HL-60/S4 treated with phorbol 12-myristate 13-acetate at 8.2 ng/mL for 4 days and 3 days (cell line): ENCODE measurements around the gene ACVR1.
"Not testable (repeated sequence)": the region's sequence is repeated elsewhere in the genome, so short reads cannot be mapped to it uniquely, and the experiment has no call there.

Source experiments
- in situ Hi-C: fragments of 300-500 bp; cut with MboI; formaldehyde crosslinking; loops from 2 replicates; pipeline ENCODE4 v1.15.0; 2022; ENCODE audit warnings: low sequenced_read_pairs

Gene ACVR1

DNA sequence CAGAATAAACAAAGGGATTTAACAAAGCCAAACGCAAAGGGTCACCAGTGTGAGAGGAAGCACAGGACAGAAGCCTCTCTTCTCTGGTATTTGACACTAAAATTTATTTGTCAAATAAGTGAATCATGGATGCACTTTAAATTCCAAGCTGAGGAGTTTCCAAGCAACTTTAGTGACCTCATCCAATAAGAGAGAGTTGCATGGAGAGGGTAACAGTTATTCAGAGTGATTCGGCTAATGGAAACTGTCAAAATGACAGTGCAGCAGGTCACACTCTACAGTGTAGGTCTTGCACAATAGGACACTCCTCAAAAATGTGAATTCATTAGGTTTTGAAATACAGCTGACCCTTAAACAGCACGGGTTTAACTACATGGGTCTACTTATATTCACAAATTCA lies 143.5 kb downstream of the ACVR1 start:
- in situ Hi-C loops = no loop called here

DNA sequence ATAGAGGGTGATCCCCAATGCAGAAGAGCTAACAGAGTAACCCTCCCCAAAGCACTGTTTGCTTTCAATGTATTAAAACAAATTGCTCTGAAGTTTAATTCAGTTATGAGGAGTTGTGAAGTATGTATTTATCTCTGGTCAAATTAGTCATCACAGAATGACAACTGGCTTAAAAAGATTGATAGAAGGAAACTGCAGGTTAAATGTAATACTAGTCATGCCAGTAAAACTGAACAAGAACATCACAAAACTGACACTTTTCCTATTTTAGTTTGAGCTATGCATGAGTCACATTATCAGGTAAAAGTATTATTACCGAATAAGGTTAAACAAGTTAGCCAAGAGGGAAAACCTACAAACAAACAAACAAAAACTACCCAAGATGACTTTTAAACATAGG lies 148.4 kb downstream of the ACVR1 start:
- in situ Hi-C loops = no loop called here

DNA sequence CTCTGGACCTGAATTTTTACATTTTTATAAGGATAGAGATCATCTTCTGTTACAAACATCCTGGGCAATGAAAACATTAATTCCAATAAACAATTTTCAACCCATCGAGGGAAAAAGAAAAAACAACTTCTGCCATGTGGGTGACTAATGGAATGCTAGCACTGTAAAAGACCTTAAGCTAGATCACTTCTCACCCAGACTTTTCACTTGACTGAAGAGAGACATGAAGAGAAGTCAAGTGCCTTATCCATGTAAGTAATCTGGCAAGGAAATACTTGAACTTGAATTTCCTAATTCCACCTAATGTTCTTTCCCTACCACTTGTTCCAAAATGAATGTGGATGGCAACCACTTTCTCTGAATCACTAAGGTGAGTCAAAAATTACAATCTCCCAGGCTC lies 149.2 kb downstream of the ACVR1 start:
- in situ Hi-C loops = no loop called here

DNA sequence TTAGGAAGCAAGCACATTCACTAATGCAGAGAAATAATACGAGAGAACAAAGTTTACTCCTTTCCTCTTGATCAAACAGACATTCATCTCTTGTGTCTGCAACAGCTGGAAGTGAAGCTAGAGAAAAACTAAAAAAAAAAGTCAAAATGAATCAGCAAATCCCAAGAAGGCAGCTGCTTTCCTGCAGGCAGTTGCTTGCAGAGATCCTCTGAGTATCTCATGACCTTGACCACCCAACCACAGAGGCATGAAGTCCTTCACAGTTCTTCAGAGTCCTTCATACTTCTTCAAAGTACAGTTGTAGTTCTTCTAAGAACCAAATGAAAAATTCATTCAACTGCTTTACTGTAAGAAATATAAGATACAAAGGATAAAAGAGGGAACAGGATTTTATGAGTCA lies 150.3 kb downstream of the ACVR1 start:
- in situ Hi-C loops = no loop called here

DNA sequence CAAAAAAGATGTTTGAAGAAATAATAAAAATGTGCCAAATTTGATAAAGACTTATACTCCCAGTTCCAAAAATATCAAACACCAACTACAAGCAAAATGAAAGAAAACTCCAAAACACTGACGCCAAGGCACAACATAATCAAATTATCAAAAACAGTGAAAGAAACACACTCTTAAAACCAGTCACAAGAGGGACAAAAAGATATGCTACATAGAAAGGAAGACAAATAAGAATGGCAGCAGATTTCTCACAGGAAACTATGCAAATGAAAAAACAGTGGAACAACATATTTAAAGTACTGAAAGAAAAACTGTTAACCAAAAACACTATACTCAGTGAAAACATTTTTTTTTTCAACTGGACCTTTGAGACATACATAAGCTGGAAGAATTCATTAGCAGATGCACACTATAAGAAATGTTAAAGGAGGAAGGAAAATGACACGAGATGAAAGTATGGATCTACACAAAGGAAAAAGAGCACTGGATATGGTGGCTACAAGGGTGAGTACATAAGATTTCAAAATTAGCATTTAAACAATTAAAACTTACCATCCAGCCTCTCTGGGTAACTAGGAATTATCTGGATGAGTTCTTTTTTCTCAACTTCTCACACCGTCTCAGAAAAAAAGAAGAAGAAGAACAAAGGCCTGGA lies 153.4 kb downstream of the ACVR1 start:
- in situ Hi-C loops = no loop called here

DNA sequence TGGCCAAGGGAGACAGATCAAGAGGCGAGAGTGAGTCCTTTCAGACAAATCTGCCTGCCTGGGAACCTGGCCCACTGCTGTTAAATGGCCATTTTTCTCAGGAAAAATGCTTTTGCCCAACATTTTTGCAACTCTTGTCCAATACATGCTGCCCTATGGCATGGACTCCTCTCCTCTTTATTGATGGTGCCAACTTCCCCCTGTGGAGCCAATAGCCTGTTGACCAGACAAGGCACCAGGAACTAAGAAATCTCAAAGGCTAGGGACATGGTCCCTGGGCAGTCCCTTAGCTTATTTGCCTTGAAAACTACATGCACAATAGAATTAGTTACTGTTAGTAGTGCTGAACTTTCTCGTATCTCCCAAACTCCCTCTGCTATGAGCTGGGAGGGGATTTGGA lies 155.6 kb downstream of the ACVR1 start:
- in situ Hi-C loops = no loop called here

DNA sequence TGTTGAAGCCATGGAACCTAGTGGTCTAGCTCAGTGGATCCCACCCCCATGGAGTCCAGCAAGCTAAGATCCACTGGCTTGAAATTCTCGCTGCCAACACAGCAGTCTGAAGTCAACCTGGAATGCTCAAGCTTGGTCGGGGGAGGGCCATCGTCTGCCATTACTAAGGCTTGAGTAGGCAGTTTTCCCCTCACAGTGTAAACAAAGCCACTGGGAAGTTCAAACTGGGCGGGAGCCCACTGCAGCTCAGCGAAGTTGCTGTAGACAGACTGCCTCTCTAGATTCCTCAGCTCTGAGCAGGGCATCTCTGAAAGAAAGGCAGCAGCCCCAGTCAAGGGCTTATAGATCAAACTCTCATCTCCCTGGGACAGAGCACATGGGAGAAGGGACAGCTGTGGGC lies 171.5 kb downstream of the ACVR1 start:
- in situ Hi-C loops = not testable (repeated sequence)

DNA sequence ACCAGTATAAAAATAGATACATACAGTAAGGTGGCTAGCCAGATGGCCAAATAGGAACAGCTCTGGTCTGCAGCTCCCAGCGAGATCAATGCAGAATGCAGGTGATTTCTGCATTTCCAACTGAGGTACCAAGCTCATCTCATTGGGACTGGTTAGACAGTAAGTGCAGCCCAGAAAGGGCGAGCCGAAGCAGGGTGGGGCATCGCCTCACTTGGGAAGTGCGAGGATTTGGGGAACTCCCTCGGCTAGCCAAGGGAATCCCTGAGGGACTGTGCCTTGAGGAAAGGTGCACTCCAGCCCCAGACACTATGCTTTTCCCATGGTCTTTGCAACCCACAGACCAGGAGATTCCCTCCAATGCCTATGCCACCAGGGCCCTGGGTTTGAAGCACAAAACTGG lies 172.0 kb downstream of the ACVR1 start:
- in situ Hi-C loops = not testable (repeated sequence)

DNA sequence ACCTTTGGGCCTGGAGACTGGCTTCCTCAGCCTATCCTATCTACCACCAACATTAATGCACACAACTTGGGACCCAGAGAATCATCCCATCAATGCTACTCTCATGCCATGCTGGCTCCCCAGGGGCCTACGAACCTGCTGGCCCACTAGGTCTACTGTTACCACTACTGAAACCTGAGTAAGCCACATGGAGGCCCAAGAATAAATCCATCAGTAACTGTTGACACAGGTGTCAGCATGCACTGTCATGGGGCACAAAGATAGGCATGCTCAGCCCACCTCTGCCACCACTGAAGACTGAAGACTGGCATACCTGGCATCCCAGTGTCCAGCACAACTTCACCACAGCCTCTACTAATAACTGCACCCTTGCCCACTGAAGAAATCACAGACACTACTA lies 176.3 kb downstream of the ACVR1 start:
- in situ Hi-C loops = no loop called here

DNA sequence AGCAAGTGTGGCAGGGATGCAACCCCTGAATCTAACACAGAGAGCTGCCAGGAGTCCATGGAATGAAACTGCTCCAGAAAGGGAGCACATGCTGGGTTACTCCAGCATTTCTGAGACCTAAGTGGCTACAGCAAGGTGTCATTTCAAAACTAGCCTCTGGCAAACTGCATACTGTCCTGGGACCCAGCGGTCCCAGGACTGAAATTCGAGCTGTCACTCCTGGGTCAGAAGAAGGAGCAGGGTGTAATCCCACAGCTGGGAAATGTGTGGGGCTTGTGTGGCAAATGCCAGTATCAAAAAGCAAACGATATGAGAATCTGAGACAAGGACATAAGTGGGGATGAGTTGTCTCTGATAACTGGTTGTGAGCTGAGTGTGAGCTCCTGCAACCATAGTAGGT lies 177.1 kb downstream of the ACVR1 start:
- in situ Hi-C loops = no loop called here

DNA sequence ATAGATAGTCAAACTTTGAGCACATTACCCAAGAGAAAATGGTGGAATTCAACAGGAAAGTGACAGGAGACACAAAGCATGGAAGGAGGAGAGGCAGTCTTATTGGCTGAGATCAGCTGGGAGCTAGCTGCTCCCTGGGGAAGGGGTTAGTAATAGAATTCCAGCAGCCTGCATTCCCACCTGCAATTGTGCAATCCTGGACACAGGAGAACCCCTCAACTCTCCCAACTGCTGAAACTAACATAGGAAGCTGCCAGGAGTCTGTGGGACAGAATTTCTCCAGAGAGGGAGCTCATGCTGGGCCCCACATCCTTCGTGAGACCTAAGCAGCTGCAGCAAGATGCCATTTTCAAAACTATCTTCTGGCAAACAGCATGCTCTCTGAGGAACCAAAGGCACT lies 177.7 kb downstream of the ACVR1 start:
- in situ Hi-C loops = no loop called here

DNA sequence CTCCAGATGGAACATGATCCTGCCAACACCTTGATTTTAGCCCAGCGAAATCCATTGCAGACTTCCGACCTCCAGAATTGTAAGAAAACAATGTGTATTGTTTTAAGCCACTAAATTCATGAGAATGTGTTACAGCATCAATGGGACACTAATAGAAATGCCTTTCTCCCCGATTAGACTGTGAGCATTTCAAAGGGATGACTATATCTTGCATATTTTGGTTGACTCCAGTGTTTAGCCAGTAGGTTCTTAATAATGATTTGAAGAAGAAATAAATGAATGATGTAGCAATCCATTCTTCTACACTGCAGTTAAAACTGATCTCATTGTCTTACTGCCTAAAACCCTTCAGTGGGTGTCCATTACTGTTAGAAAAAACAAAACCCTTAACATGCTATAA lies 180.1 kb downstream of the ACVR1 start:
- in situ Hi-C loops = no loop called here

DNA sequence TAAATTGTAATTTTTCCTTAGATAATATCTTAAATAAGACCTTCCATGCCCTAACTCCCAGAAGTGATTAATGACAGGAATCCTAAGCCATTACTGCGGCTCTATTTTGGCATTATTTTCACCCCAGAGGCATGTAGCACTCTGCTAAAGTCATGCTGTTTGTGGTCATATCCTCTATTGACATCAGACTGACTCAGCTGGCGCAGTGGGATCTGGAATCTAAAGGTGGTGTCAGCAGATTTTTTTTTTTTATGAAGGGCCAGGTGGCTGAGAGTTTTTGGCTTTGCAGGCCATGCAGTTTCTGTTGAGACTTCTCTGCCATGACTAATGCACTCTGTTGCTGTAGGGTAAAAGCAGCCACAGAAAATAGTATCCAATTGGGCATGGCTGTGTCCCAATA lies 183.4 kb downstream of the ACVR1 start:
- in situ Hi-C loops = no loop called here

DNA sequence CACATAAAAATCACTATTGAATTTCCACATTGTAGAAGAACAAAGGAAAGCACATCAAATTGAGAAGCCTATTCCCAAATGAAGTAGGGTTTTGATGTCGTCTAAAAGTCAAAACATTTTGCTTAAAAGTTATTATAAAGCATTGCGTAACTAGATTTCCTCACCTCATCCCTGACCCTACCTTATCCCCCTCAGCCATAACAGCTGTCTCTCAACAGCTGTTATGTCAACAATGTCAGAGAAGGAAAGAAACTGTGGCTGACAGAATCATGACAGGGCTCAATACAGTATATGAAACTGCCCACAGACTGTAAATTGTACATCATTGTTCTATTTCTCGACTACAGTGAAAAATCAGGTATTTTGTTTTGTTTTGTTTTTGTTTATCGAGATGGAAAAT lies 184.4 kb downstream of the ACVR1 start:
- in situ Hi-C loops = no loop called here

DNA sequence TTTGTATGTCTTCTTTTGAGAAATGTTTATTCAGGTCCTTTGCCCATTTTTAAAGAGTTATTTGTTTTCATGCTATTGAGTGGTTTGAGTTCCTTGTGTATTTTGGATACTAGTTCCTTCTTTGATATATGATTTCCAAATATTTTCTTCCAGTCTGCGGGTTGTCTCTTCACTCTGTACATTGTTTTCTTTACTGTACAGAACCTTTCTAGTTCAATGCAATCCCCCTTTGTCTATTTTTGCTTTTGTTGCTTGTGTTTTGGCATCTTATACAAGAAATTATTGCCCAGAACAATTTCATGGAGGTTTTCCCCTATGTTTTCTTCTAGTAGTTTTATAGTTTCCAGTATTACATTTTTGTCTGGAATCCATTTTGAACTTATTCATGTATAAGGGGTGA lies 185.0 kb downstream of the ACVR1 start:
- in situ Hi-C loops = no loop called here
